Upper lobe of left lung (tissue), 4 donors: ENCODE data around the gene ZNF445.

Experiments
- CTCF ChIP-seq, 6 experiments: fragments of 450-650 bp in 4 of 6; fragments of 200-600 bp in 2 of 6; sonication (generic) in 2 of 6; IDR thresholded peaks; one replicate each; pipeline ENCODE4 v1.5.1; 2016 to 2019; ENCODE audit warnings: antibody characterized with exemption in 6 of 6
- EP300 ChIP-seq, 4 donors: sonication (generic); formaldehyde crosslinking; IDR thresholded peaks; one replicate each; pipeline ENCODE4 v1.5.1; 2017; ENCODE audit warnings: antibody characterized with exemption in 4 of 4, control low read depth in 2 of 4
- POLR2A ChIP-seq, 4 donors: fragments of 450-650 bp; IDR thresholded peaks; one replicate each; pipeline ENCODE4 v1.5.1; 2016 to 2017; ENCODE audit warnings: antibody characterized with exemption in 4 of 4, mild to moderate bottlenecking in 2 of 4
- POLR2AphosphoS5 ChIP-seq, 2 donors: sonication (generic); formaldehyde crosslinking; IDR thresholded peaks; one replicate each; pipeline ENCODE4 v1.5.1; 2017; ENCODE audit warnings: antibody characterized with exemption in 2 of 2

- no peak for TF ChIP-seq EP300 (IDR thresholded peaks at IDR 0.05)
- TF ChIP-seq CTCF (IDR thresholded peaks at IDR 0.05) = no peak
- no peak for TF ChIP-seq POLR2AphosphoS5 (IDR thresholded peaks at IDR 0.05)
- no peak for TF ChIP-seq POLR2A (IDR thresholded peaks at IDR 0.05)
Observed at GRCh38 chr3:44464509-44464908, 13.0 kb downstream of the ZNF445 start.
